ENCODE data around the gene ZSCAN5B. TPM values are rescaled to one million over a fixed set of nuclear protein-coding genes. Genes with fewer than 3 reads are reported as not detected.

Gene ZSCAN5B, protein sequence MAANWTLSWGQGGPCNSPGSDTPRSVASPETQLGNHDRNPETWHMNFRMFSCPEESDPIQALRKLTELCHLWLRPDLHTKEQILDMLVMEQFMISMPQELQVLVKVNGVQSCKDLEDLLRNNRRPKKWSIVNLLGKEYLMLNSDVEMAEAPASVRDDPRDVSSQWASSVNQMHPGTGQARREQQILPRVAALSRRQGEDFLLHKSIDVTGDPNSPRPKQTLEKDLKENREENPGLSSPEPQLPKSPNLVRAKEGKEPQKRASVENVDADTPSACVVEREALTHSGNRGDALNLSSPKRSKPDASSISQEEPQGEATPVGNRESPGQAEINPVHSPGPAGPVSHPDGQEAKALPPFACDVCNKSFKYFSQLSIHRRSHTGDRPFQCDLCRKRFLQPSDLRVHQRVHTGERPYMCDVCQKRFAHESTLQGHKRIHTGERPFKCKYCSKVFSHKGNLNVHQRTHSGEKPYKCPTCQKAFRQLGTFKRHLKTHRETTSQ
- total RNA-seq = not detected in 2 replicates

DNA sequence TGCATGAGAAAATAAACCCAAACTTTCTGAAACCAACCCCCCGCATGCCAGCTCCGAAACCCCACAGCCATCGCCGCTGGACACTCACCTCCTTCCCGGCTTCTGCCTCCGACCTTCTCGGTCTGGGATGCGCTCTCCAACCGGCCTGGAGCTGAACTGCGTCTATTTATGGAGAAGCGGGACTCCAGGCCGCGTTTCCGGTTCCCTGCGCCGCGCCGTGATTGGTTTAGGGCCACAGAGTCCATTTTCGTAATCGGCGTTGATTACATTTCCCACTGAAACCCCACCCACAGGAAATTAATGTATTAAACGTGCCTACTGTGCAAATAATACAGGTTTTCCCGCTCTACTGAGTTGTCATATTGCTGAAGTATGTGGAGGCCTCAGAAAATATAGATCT lies at the start of gene ZSCAN5B:
Gene ZSCAN5B (minus strand): TSS at position 138 of the 400 bp plus-strand sequence. CDS start 4,731 bp downstream, outside the sequence.

DNA sequence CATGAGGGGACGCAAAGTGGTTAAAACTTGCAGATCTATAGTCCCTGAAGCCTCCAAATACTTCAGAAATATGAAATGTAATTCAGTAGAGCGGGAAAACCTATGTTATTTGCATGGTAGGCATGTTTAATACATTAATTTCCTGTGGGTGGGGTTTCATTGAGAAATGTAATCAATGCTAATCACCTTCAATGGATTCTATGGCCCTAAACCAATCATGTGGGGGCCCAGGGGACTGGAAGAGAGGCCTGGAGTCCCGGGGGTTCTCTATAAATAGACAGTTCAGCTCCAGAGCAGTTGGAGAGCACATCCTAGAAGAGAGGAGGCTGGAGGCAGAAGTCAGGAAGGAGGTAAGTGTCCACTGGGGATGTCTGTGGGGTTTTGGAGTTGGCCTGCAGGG lies 4.4 kb upstream of the ZSCAN5B start, which contains the start of gene ZSCAN5C:
Gene ZSCAN5C (plus strand): TSS at position 301 of the 400 bp plus-strand sequence. CDS start 3,641 bp downstream, outside the sequence.

DNA sequence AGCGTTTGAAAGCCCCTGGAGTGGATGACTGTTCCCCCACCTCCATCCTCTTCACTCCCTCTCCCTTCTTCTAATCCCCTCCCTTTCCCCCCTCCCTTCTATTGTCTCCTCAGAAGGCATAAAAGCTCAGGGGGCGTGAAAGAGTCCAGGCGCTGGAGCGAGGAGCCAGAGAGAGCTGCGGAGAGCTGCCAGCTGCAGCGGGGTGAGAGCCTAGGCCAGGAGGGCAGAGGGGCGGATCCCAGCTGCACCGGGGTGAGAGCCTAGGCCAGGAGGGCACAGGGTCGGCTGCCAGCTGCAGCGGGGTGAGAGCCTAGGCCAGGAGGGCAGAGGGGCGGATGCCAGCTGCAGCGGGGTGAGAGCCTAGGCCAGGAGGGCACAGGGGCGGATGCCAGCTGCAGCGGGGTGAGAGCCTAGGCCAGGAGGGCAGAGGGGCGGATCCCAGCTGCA lies 21.7 kb downstream of the ZSCAN5B start, which contains the start of gene GALP:
Gene GALP (plus strand): TSS at position 148 of the 447 bp plus-strand sequence. CDS start 1,101 bp downstream, outside the sequence.

DNA sequence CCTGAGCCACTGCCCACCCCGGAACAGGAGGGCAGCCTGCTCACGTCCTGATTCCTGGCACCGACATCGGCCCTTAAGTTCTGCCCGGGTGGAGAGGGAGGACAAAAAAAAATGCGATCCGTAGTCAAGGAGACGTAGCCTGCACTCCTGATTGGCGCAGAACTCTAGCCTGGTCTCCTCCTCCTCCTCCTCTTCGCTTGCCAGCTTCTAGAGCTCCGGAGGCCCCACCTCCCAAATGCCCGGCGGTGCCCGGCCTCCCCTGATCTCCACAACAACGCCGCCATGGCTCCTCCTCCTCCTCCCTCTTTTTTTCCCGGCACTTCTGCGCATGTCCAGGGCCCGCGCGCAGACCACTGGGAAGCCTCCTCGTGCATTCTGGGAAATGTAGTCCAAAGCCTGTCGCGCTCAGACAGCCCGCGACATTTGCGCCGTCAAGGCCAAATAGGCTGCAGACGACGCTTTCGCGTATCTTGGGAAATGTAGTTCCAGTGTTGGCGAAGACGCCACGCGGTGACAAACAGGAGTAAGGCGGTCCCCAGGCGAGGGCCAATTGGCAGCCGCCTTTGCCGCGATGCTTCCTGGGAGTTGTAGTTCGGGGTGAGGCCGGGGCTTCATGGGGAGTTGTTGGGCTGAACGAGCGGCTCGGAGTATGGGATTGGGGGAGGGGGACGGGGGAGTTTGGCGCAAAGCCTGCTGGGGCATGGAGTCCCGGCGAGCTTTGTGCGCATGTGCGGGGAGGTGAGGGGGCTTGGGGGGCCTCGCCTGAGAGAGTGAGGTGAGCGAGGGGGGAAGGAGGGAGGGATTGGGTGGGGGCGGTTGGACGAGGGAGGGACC lies 56.8 kb downstream of the ZSCAN5B start, which contains the start of gene ZNF444:
Gene ZNF444 (plus strand): TSS at position 705 of the 834 bp plus-strand sequence. CDS start 5,625 bp downstream, outside the sequence.

Other genes starting within 250 kb of the ZSCAN5B start
- gene NLRP8, start 250.0 kb downstream of the ZSCAN5B start, total RNA-seq = not detected in 2 replicates
- not detected in 2 replicates for gene NLRP5, start 211.0 kb downstream of the ZSCAN5B start, total RNA-seq
- gene ZNF787, start 76.5 kb downstream of the ZSCAN5B start, total RNA-seq = 20.8 and 25.0 TPM in 2 replicates
- 9.6 and 11.7 TPM in 2 replicates for gene ZNF444, start 56.5 kb downstream of the ZSCAN5B start, total RNA-seq
- not detected in 2 replicates for gene GALP, start 21.8 kb downstream of the ZSCAN5B start, total RNA-seq
- gene ZSCAN5C, start 4.5 kb upstream of the ZSCAN5B start, total RNA-seq = not detected in 2 replicates
- gene EDDM13, start 75.0 kb upstream of the ZSCAN5B start, total RNA-seq = not detected in 2 replicates
- 3.4 and 4.7 TPM in 2 replicates for gene ZSCAN5A, start 117.1 kb upstream of the ZSCAN5B start, total RNA-seq
- 2.1 and 2.8 TPM in 2 replicates for gene ZNF582, start 195.8 kb upstream of the ZSCAN5B start, total RNA-seq
- 4.2 and 4.4 TPM in 2 replicates for gene ZNF583, start 206.5 kb upstream of the ZSCAN5B start, total RNA-seq